T-helper 1 cell treated with Interleukin-12 subunit alpha and Interleukin-12 subunit beta and Interleukin-4 antibody, amounts not matched to agents 30 ng/mL and 1 ng/mL, for 36 hours (primary cell): ENCODE measurements around the gene TNFRSF6B. TPM values are rescaled to one million over a fixed set of nuclear protein-coding genes. Genes with fewer than 3 reads are reported as not detected.

ENCODE experiments used
- intact Hi-C: fragments of 100-400 bp; cut with micrococcal nuclease; formaldehyde crosslinking; loops from one replicate; pipeline ENCODE4 v1.15.1; 2024
- total RNA-seq: library from RNA; stranded (reverse); gene quantifications from 2 replicates; pipeline ENCODE4 v1.2.3, GENCODE V29; 2022

TNFRSF6B gene
- total RNA-seq, 1 donor from 2014 or later = not detected

- intact Hi-C loops = no loop called here
Measured at GRCh38 chr20:63682384-63683139, 13.9 kb upstream of the TNFRSF6B start.

GRCh38 chr20:63685269-63686026 is 11.0 kb upstream of the TNFRSF6B start:
- intact Hi-C loops = no loop called here

GRCh38 chr20:63686094-63686491 is 10.4 kb upstream of the TNFRSF6B start:
- intact Hi-C loops = no loop called here

- intact Hi-C loops = no loop called here
Measured at GRCh38 chr20:63686492-63687321, 9.7 kb upstream of the TNFRSF6B start.

- intact Hi-C loops = no loop called here
Measured at GRCh38 chr20:63687419-63688178, 8.9 kb upstream of the TNFRSF6B start.

GRCh38 chr20:63688228-63689045 is 8.0 kb upstream of the TNFRSF6B start:
- intact Hi-C loops = no loop called here

GRCh38 chr20:63689046-63690002 is 7.1 kb upstream of the TNFRSF6B start:
- intact Hi-C loops = no loop called here

- intact Hi-C loops = no loop called here
Measured at GRCh38 chr20:63690003-63690897, 6.2 kb upstream of the TNFRSF6B start.

- intact Hi-C loops = no loop called here
Measured at GRCh38 chr20:63690898-63691710, 5.3 kb upstream of the TNFRSF6B start.

- intact Hi-C loops = no loop called here
Measured at GRCh38 chr20:63691711-63692435, 4.6 kb upstream of the TNFRSF6B start.

GRCh38 chr20:63692436-63693082 is 3.9 kb upstream of the TNFRSF6B start:
- intact Hi-C loops = no loop called here

- intact Hi-C loops = no loop called here
Measured at GRCh38 chr20:63693083-63693732, 3.2 kb upstream of the TNFRSF6B start.

GRCh38 chr20:63693733-63694583 is 2.5 kb upstream of the TNFRSF6B start:
- intact Hi-C loops = no loop called here

GRCh38 chr20:63694584-63695423 is 1.6 kb upstream of the TNFRSF6B start:
- intact Hi-C loops = no loop called here
